ENCODE measurements around the gene SLC9A7.

The SLC9A7 gene

GRCh38 chrX:46703980-46704379, 54.9 kb downstream of the SLC9A7 start:
- DNase-seq (ENCODE audit: low spot score), result no peak

GRCh38 chrX:46698691-46699090, 60.2 kb downstream of the SLC9A7 start:
- DNase-seq (ENCODE audit: low spot score), result no peak

- no peak for DNase-seq (ENCODE audit: low spot score)
Observed at GRCh38 chrX:46695491-46695890, 63.4 kb downstream of the SLC9A7 start.

- DNase-seq (ENCODE audit: low spot score), result no peak
Observed at GRCh38 chrX:46694549-46694948, 64.4 kb downstream of the SLC9A7 start.

- DNase-seq (ENCODE audit: low spot score), result no peak
Observed at GRCh38 chrX:46693149-46693548, 65.8 kb downstream of the SLC9A7 start.

GRCh38 chrX:46690818-46691217, 68.1 kb downstream of the SLC9A7 start:
- no peak for DNase-seq (ENCODE audit: low spot score)

GRCh38 chrX:46687619-46688018, 71.3 kb downstream of the SLC9A7 start:
- no peak for DNase-seq (ENCODE audit: low spot score)

- peak; percentile 52 for DNase-seq (ENCODE audit: low spot score)
Observed at GRCh38 chrX:46686003-46686645, 72.8 kb downstream of the SLC9A7 start.

- DNase-seq (ENCODE audit: low spot score), result no peak
Observed at GRCh38 chrX:46683048-46683447, 75.9 kb downstream of the SLC9A7 start.

- no peak for DNase-seq (ENCODE audit: low spot score)
Observed at GRCh38 chrX:46681849-46682248, 77.1 kb downstream of the SLC9A7 start.

GRCh38 chrX:46678232-46678631, 80.7 kb downstream of the SLC9A7 start:
- no peak for DNase-seq (ENCODE audit: low spot score)

GRCh38 chrX:46676399-46677356, 82.2 kb downstream of the SLC9A7 start:
- no peak for DNase-seq (ENCODE audit: low spot score)

- DNase-seq (ENCODE audit: low spot score), result no peak
Observed at GRCh38 chrX:46673620-46674359, 85.1 kb downstream of the SLC9A7 start.

GRCh38 chrX:46670316-46670715, 88.6 kb downstream of the SLC9A7 start:
- no peak for DNase-seq (ENCODE audit: low spot score)

GRCh38 chrX:46666831-46667230, 92.1 kb downstream of the SLC9A7 start:
- DNase-seq (ENCODE audit: low spot score), result no peak

GRCh38 chrX:46665232-46666152, 93.4 kb downstream of the SLC9A7 start:
- DNase-seq (ENCODE audit: low spot score), result no peak

- no peak for DNase-seq (ENCODE audit: low spot score)
Observed at GRCh38 chrX:46662188-46662958, 96.5 kb downstream of the SLC9A7 start.

- DNase-seq (ENCODE audit: low spot score), result no peak
Observed at GRCh38 chrX:46653482-46653881, 105.4 kb downstream of the SLC9A7 start.

GRCh38 chrX:46649421-46650260, 109.3 kb downstream of the SLC9A7 start:
- no peak for DNase-seq (ENCODE audit: low spot score)

- no peak for DNase-seq (ENCODE audit: low spot score)
Observed at GRCh38 chrX:46648660-46649059, 110.3 kb downstream of the SLC9A7 start.

Measured in CD4-positive, alpha-beta T cell treated with Interleukin-2 at 100 ng/mL for 4 hours (primary cell).